ENCODE data around the gene ABCC11.
A peak's percentile ranks its signal among the peaks of the same experiment; 100 is the strongest.

The ABCC11 gene

GRCh38 chr16:48161906-48162305, 85.4 kb downstream of the ABCC11 start:
- no peak for DNase-seq (ENCODE audit: low spot score)

- no peak for DNase-seq (ENCODE audit: low spot score)
These were observed 86.8 kb downstream of the ABCC11 start for GRCh38 chr16:48160575-48160974.

GRCh38 chr16:48158296-48158695, 89.0 kb downstream of the ABCC11 start:
- DNase-seq (ENCODE audit: low spot score) = no peak

- DNase-seq (ENCODE audit: low spot score) = no peak
These were observed 89.5 kb downstream of the ABCC11 start for GRCh38 chr16:48157794-48158193.

GRCh38 chr16:48157302-48157701, 90.0 kb downstream of the ABCC11 start:
- no peak for DNase-seq (ENCODE audit: low spot score)

GRCh38 chr16:48156790-48157209, 90.5 kb downstream of the ABCC11 start:
- peak; percentile 67 for DNase-seq (ENCODE audit: low spot score)

GRCh38 chr16:48155926-48156789, 91.2 kb downstream of the ABCC11 start, which contains the start of gene ABCC12:
Gene ABCC12 (minus strand): TSS chr16:48155993. CDS start chr16:48146424, 9,569 bp downstream.
- DNase-seq (ENCODE audit: low spot score) = no peak

- DNase-seq (ENCODE audit: low spot score) = no peak
These were observed 93.6 kb downstream of the ABCC11 start for GRCh38 chr16:48153774-48154173.

GRCh38 chr16:48152226-48152625, 95.1 kb downstream of the ABCC11 start:
- no peak for DNase-seq (ENCODE audit: low spot score)

- DNase-seq (ENCODE audit: low spot score) = no peak
These were observed 96.6 kb downstream of the ABCC11 start for GRCh38 chr16:48150707-48151106.

- DNase-seq (ENCODE audit: low spot score) = no peak
These were observed 100.6 kb downstream of the ABCC11 start for GRCh38 chr16:48146710-48147109.

- no peak for DNase-seq (ENCODE audit: low spot score)
These were observed 101.2 kb downstream of the ABCC11 start for GRCh38 chr16:48146131-48146530.

GRCh38 chr16:48143812-48144368, 103.4 kb downstream of the ABCC11 start:
- DNase-seq (ENCODE audit: low spot score) = no peak

GRCh38 chr16:48140821-48141220, 106.5 kb downstream of the ABCC11 start:
- no peak for DNase-seq (ENCODE audit: low spot score)

- no peak for DNase-seq (ENCODE audit: low spot score)
These were observed 107.8 kb downstream of the ABCC11 start for GRCh38 chr16:48139517-48139916.

- no peak for DNase-seq (ENCODE audit: low spot score)
These were observed 108.8 kb downstream of the ABCC11 start for GRCh38 chr16:48138543-48138942.

- DNase-seq (ENCODE audit: low spot score) = no peak
These were observed 109.5 kb downstream of the ABCC11 start for GRCh38 chr16:48137822-48138221.

- no peak for DNase-seq (ENCODE audit: low spot score)
These were observed 110.6 kb downstream of the ABCC11 start for GRCh38 chr16:48136547-48137360.

GRCh38 chr16:48133455-48134211, 113.7 kb downstream of the ABCC11 start:
- no peak for DNase-seq (ENCODE audit: low spot score)

GRCh38 chr16:48132696-48133095, 114.6 kb downstream of the ABCC11 start:
- no peak for DNase-seq (ENCODE audit: low spot score)

- DNase-seq (ENCODE audit: low spot score) = no peak
These were observed 116.0 kb downstream of the ABCC11 start for GRCh38 chr16:48131201-48131935.
